WTC11 (cell line): Measurements from ENCODE around the gene CREB1. TPM values are rescaled to one million over a fixed set of nuclear protein-coding genes. Genes with fewer than 3 reads are reported as not detected.

Experiments used
- ATAC-seq: fragments of 200-7000 bp; cut with Tn5 transposase; 2 replicates; pipeline ENCODE4 v1.10.0; 2021; ENCODE audit warnings: mild to moderate bottlenecking, moderate library complexity
- CTCF ChIA-PET: fragments of 300-600 bp; sonication (Branson Sonifier 250); formaldehyde crosslinking; loops from one replicate; lab custom pipeline; 2021; ENCODE audit warnings: antibody characterized with exemption; lab: Charles Lee
- POLR2A ChIA-PET: fragments of 350-600 bp; sonication (Branson Sonifier 250); formaldehyde crosslinking; loops from one replicate; lab custom pipeline; 2021; ENCODE audit warnings: antibody characterized with exemption; lab: Charles Lee
- DNase-seq: peaks from one replicate; pipeline ENCODE4 v3.0.0; 2021; ENCODE audit warnings: low spot score
- H3K27ac Mint-ChIP-seq: 2 replicates; pipeline ENCODE4 v1.8.0; 2021; ENCODE audit warnings: mixed read lengths
- H3K27me3 Mint-ChIP-seq: 2 replicates; pipeline ENCODE4 v1.8.0; 2021; ENCODE audit warnings: low read depth, mild to moderate bottlenecking, moderate library complexity, mixed read lengths
- H3K36me3 Mint-ChIP-seq: 2 replicates; pipeline ENCODE4 v1.8.0; 2021; ENCODE audit warnings: mixed read lengths
- H3K4me1 Mint-ChIP-seq: 2 replicates; pipeline ENCODE4 v1.8.0; 2022; ENCODE audit warnings: mixed read lengths
- H3K4me3 Mint-ChIP-seq: 2 replicates; pipeline ENCODE4 v1.8.0; 2021; ENCODE audit warnings: mild to moderate bottlenecking, moderate library complexity, mixed read lengths
- H3K9me3 Mint-ChIP-seq: 2 replicates; pipeline ENCODE4 v1.8.0; 2021; ENCODE audit warnings: mixed read lengths
- FOXK1 ChIP-seq: sonication (generic); formaldehyde crosslinking; IDR thresholded peaks from 2 replicates; pipeline ENCODE4 v1.8.0; 2022; ENCODE audit warnings: mild to moderate bottlenecking, moderate library complexity, missing genetic modification reagents
- RELA ChIP-seq: sonication (generic); formaldehyde crosslinking; IDR thresholded peaks from 2 replicates; pipeline ENCODE4 v1.8.1; 2022; ENCODE audit warnings: missing genetic modification reagents, mild to moderate bottlenecking, borderline replicate concordance
- TEAD1 ChIP-seq: sonication (generic); formaldehyde crosslinking; IDR thresholded peaks from 2 replicates; pipeline ENCODE4 v1.8.0; 2022; ENCODE audit warnings: mild to moderate bottlenecking, missing genetic modification reagents
- TP53 ChIP-seq: sonication (generic); formaldehyde crosslinking; IDR thresholded peaks from 2 replicates; pipeline ENCODE4 v1.8.1; 2023; ENCODE audit warnings: mild to moderate bottlenecking, missing genetic modification reagents
- ZNF396 ChIP-seq: fragments of 250-450 bp; sonication (Bioruptor Pico); IDR thresholded peaks from 2 replicates; pipeline ENCODE4 v1.8.0; 2021; ENCODE audit warnings: mild to moderate bottlenecking, moderate library complexity, borderline replicate concordance
- ZNF423 ChIP-seq: fragments of 250-450 bp; sonication (Bioruptor Pico); IDR thresholded peaks from 2 replicates; pipeline ENCODE4 v2.1.2; 2022; ENCODE audit warnings: mild to moderate bottlenecking, moderate library complexity
- total RNA-seq: library from RNA; stranded (reverse); gene quantifications from 3 replicates; pipeline ENCODE4 v1.2.3, GENCODE V29; 2021
- TF ChIP-seq, protein P1 (sequence below): sonication (generic); formaldehyde crosslinking; IDR thresholded peaks from 2 replicates; pipeline ENCODE4 v1.8.1; 2023; ENCODE audit warnings: mild to moderate bottlenecking, missing genetic modification reagents, moderate library complexity
- TF ChIP-seq, protein P2 (sequence below): sonication (generic); formaldehyde crosslinking; IDR thresholded peaks from 2 replicates; pipeline ENCODE4 v1.8.1; 2022; ENCODE audit warnings: mild to moderate bottlenecking, missing genetic modification reagents, moderate library complexity, borderline replicate concordance
- TF ChIP-seq, protein P3 (sequence below): sonication (generic); formaldehyde crosslinking; conservative IDR thresholded peaks from 2 replicates; pipeline ENCODE4 v1.8.1; 2022; ENCODE audit warnings: mild to moderate bottlenecking, missing genetic modification reagents
- TF ChIP-seq, protein P4 (sequence below): sonication (generic); formaldehyde crosslinking; IDR thresholded peaks from 2 replicates; pipeline ENCODE4 v1.8.1; 2023; ENCODE audit warnings: mild to moderate bottlenecking, missing genetic modification reagents
- TF ChIP-seq, protein P5 (sequence below): fragments of 200-600 bp; IDR thresholded peaks from 2 replicates; pipeline ENCODE4 v1.8.0; 2022; ENCODE audit warnings: antibody characterized with exemption
- TF ChIP-seq, protein P6 (sequence below): fragments of 250-450 bp; sonication (Bioruptor Pico); conservative IDR thresholded peaks from 2 replicates; pipeline ENCODE4 v1.9.0; 2021; ENCODE audit warnings: mild to moderate bottlenecking
- TF ChIP-seq, protein P7 (sequence below): sonication (generic); formaldehyde crosslinking; IDR thresholded peaks from 2 replicates; pipeline ENCODE4 v1.8.0; 2023; ENCODE audit warnings: missing genetic modification reagents, mild to moderate bottlenecking, borderline replicate concordance
- TF ChIP-seq, protein P8 (sequence below): fragments of 250-450 bp; sonication (Bioruptor Pico); IDR thresholded peaks from 2 replicates; pipeline ENCODE4 v1.9.0; 2021; ENCODE audit warnings: mild to moderate bottlenecking, borderline replicate concordance

Gene CREB1
- total RNA-seq, 1 experiment from 2014 or later, result 97.7 TPM

DNA sequence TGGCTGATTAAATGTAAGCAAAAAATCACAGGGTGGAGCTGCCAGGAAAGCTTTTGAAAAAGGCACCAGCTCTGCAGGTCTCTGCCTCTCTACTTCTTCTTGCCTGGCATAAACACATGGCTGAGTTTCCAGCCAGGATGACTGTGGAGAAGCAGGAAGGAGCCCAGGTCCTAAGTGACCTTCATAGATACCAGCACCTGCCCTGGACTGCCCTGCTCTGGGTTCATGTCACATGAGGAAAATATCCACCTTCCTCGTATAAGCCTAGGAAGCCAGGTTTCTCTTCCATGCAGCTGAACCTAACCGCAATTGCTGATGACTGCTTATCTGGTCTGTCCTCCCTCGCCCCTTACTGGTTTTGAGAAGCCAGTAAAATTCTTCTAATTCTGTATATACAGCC, 47.8 kb upstream of the CREB1 start (continued):
- TF ChIP-seq, protein P1, sequence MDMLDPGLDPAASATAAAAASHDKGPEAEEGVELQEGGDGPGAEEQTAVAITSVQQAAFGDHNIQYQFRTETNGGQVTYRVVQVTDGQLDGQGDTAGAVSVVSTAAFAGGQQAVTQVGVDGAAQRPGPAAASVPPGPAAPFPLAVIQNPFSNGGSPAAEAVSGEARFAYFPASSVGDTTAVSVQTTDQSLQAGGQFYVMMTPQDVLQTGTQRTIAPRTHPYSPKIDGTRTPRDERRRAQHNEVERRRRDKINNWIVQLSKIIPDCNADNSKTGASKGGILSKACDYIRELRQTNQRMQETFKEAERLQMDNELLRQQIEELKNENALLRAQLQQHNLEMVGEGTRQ (CRISPR knock-in tag), result no peak
- TF ChIP-seq, protein P2, sequence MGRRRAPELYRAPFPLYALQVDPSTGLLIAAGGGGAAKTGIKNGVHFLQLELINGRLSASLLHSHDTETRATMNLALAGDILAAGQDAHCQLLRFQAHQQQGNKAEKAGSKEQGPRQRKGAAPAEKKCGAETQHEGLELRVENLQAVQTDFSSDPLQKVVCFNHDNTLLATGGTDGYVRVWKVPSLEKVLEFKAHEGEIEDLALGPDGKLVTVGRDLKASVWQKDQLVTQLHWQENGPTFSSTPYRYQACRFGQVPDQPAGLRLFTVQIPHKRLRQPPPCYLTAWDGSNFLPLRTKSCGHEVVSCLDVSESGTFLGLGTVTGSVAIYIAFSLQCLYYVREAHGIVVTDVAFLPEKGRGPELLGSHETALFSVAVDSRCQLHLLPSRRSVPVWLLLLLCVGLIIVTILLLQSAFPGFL (CRISPR knock-in tag), result no peak
- TF ChIP-seq, protein P3, sequence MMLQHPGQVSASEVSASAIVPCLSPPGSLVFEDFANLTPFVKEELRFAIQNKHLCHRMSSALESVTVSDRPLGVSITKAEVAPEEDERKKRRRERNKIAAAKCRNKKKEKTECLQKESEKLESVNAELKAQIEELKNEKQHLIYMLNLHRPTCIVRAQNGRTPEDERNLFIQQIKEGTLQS (CRISPR knock-in tag), result no peak
- TF ChIP-seq FOXK1 (CRISPR knock-in tag), result no peak
- no peak for TF ChIP-seq TP53 (CRISPR knock-in tag)
- TF ChIP-seq TEAD1 (CRISPR knock-in tag), result no peak
- TF ChIP-seq, protein P4, sequence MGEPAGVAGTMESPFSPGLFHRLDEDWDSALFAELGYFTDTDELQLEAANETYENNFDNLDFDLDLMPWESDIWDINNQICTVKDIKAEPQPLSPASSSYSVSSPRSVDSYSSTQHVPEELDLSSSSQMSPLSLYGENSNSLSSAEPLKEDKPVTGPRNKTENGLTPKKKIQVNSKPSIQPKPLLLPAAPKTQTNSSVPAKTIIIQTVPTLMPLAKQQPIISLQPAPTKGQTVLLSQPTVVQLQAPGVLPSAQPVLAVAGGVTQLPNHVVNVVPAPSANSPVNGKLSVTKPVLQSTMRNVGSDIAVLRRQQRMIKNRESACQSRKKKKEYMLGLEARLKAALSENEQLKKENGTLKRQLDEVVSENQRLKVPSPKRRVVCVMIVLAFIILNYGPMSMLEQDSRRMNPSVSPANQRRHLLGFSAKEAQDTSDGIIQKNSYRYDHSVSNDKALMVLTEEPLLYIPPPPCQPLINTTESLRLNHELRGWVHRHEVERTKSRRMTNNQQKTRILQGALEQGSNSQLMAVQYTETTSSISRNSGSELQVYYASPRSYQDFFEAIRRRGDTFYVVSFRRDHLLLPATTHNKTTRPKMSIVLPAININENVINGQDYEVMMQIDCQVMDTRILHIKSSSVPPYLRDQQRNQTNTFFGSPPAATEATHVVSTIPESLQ (CRISPR knock-in tag), result no peak
- no peak for TF ChIP-seq ZNF396 (CRISPR knock-in tag)

DNA sequence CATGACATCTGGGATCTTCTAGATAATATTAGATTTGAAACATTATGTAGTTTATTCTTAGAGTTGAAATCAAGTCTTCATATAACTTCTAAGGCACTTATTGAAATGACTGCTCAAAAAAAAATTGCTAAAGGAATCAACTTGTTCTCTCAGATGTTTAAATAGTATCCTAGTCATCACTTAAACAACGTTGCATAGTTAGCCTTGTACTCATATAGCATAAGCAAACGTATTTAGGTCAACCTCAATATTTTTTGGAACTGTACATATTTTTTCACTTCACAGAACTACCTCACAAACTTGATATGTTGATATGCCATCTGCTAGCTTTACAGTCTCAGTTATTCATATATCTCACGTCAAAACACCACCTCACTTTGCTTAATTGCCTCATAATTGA, 47.1 kb upstream of the CREB1 start:
- no peak for ATAC-seq
- Mint-ChIP-seq H3K36me3 (no peaks in the 10 kb centered on the region), H3K9me3 (no peaks in the 10 kb centered on the region), H3K27me3 (no peaks in the 10 kb centered on the region), H3K4me3 (no peak overlapping the region), H3K27ac (no peak overlapping the region), H3K4me1 (peaks cover 25% of the 10 kb centered on the region)
- POLR2A ChIA-PET, result no interaction called here
- CTCF ChIA-PET, result no interaction called here
- TF ChIP-seq, protein P5, sequence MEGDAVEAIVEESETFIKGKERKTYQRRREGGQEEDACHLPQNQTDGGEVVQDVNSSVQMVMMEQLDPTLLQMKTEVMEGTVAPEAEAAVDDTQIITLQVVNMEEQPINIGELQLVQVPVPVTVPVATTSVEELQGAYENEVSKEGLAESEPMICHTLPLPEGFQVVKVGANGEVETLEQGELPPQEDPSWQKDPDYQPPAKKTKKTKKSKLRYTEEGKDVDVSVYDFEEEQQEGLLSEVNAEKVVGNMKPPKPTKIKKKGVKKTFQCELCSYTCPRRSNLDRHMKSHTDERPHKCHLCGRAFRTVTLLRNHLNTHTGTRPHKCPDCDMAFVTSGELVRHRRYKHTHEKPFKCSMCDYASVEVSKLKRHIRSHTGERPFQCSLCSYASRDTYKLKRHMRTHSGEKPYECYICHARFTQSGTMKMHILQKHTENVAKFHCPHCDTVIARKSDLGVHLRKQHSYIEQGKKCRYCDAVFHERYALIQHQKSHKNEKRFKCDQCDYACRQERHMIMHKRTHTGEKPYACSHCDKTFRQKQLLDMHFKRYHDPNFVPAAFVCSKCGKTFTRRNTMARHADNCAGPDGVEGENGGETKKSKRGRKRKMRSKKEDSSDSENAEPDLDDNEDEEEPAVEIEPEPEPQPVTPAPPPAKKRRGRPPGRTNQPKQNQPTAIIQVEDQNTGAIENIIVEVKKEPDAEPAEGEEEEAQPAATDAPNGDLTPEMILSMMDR, result no peak
- TF ChIP-seq, protein P6, sequence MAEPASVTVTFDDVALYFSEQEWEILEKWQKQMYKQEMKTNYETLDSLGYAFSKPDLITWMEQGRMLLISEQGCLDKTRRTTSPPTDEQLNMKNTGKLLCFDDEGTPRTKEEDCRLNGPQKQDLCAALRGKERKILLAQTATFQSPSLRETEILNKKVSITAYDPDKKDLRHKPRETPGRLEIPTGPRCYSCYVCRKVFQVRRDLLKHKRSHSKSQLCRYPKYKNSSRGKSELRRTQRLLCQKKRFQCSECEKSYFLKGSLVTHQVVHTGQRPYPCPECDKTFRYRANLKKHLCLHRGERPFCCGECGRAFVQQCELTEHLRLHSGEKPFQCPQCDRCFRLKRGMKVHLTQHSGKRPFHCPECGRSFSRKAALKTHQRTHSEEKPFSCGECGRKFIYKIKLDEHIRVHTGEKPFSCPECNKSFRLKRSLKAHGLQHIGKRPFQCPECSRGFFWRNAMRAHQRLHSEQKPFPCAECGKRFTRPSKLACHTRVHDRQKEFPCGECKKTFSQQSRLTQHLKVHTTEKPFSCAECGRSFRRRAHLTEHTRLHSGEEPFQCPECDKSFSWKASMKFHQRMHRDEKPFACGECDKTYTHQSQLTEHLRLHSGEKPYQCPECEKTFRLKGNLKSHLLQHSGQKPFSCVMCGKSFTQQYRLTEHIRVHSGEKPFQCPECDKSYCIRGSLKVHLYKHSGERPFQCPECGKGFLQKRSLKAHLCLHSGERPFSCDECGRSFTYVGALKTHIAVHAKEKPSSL (CRISPR knock-in tag), result no peak
- TF ChIP-seq ZNF423 (CRISPR knock-in tag), result no peak
- no peak for DNase-seq

DNA sequence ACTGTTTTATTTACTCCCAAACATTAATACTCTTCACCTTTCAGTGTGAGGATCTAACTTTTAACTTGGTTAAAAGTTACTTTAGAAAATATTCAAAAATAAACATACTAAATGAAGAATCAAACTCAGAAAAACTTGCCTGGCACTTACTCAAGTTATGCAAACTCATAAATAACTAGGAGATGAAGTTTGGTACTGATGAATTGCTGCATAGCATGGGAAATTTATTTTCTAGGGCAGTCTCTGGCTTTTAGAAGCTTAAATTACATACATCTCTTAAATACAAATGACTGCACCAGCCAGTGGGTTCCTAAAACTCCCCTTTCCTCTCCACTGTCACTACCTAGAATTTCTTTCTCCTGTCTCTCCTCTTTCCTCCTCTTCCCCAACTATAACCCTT, 46.7 kb upstream of the CREB1 start:
- no peak for ATAC-seq
- TF ChIP-seq, protein P7, sequence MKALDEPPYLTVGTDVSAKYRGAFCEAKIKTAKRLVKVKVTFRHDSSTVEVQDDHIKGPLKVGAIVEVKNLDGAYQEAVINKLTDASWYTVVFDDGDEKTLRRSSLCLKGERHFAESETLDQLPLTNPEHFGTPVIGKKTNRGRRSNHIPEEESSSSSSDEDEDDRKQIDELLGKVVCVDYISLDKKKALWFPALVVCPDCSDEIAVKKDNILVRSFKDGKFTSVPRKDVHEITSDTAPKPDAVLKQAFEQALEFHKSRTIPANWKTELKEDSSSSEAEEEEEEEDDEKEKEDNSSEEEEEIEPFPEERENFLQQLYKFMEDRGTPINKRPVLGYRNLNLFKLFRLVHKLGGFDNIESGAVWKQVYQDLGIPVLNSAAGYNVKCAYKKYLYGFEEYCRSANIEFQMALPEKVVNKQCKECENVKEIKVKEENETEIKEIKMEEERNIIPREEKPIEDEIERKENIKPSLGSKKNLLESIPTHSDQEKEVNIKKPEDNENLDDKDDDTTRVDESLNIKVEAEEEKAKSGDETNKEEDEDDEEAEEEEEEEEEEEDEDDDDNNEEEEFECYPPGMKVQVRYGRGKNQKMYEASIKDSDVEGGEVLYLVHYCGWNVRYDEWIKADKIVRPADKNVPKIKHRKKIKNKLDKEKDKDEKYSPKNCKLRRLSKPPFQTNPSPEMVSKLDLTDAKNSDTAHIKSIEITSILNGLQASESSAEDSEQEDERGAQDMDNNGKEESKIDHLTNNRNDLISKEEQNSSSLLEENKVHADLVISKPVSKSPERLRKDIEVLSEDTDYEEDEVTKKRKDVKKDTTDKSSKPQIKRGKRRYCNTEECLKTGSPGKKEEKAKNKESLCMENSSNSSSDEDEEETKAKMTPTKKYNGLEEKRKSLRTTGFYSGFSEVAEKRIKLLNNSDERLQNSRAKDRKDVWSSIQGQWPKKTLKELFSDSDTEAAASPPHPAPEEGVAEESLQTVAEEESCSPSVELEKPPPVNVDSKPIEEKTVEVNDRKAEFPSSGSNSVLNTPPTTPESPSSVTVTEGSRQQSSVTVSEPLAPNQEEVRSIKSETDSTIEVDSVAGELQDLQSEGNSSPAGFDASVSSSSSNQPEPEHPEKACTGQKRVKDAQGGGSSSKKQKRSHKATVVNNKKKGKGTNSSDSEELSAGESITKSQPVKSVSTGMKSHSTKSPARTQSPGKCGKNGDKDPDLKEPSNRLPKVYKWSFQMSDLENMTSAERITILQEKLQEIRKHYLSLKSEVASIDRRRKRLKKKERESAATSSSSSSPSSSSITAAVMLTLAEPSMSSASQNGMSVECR, result no peak
- TF ChIP-seq RELA, result no peak
- TF ChIP-seq, protein P8, sequence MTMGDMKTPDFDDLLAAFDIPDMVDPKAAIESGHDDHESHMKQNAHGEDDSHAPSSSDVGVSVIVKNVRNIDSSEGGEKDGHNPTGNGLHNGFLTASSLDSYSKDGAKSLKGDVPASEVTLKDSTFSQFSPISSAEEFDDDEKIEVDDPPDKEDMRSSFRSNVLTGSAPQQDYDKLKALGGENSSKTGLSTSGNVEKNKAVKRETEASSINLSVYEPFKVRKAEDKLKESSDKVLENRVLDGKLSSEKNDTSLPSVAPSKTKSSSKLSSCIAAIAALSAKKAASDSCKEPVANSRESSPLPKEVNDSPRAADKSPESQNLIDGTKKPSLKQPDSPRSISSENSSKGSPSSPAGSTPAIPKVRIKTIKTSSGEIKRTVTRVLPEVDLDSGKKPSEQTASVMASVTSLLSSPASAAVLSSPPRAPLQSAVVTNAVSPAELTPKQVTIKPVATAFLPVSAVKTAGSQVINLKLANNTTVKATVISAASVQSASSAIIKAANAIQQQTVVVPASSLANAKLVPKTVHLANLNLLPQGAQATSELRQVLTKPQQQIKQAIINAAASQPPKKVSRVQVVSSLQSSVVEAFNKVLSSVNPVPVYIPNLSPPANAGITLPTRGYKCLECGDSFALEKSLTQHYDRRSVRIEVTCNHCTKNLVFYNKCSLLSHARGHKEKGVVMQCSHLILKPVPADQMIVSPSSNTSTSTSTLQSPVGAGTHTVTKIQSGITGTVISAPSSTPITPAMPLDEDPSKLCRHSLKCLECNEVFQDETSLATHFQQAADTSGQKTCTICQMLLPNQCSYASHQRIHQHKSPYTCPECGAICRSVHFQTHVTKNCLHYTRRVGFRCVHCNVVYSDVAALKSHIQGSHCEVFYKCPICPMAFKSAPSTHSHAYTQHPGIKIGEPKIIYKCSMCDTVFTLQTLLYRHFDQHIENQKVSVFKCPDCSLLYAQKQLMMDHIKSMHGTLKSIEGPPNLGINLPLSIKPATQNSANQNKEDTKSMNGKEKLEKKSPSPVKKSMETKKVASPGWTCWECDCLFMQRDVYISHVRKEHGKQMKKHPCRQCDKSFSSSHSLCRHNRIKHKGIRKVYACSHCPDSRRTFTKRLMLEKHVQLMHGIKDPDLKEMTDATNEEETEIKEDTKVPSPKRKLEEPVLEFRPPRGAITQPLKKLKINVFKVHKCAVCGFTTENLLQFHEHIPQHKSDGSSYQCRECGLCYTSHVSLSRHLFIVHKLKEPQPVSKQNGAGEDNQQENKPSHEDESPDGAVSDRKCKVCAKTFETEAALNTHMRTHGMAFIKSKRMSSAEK (CRISPR knock-in tag), result no peak

More for the DNA sequence above, 46.7 kb upstream of the CREB1 start:
- Mint-ChIP-seq H3K27me3 (no peaks in the 10 kb centered on the region), H3K9me3 (no peaks in the 10 kb centered on the region), H3K4me1 (peaks cover 22% of the 10 kb centered on the region), H3K4me3 (no peak overlapping the region), H3K27ac (no peak overlapping the region), H3K36me3 (no peaks in the 10 kb centered on the region)
- no peak for DNase-seq
- ChIA-PET POLR2A (no interaction called here), CTCF (no interaction called here)
